Upper lobe of left lung (tissue), 4 donors: Measurements from ENCODE around the gene LRP5.

Experiments used
- EP300 ChIP-seq, 4 donors: sonication (generic); formaldehyde crosslinking; IDR thresholded peaks; one replicate each; pipeline ENCODE4 v1.5.1; 2017; ENCODE audit warnings: antibody characterized with exemption in 4 of 4, control low read depth in 2 of 4
- TF ChIP-seq, protein P1 (sequence below), 6 experiments: fragments of 450-650 bp in 4 of 6; fragments of 200-600 bp in 2 of 6; sonication (generic) in 2 of 6; IDR thresholded peaks; one replicate each; pipeline ENCODE4 v1.5.1; 2016 to 2019; ENCODE audit warnings: antibody characterized with exemption in 6 of 6

DNA sequence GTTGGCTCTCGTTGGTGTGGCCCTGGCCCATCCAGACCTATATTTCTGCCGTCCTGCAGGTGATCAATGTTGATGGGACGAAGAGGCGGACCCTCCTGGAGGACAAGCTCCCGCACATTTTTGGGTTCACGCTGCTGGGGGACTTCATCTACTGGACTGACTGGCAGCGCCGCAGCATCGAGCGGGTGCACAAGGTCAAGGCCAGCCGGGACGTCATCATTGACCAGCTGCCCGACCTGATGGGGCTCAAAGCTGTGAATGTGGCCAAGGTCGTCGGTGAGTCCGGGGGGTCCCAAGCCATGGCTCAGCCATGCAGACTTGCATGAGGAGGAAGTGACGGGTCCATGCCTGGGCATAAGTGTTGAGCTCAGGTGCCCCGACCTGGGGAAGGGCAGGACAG is 91.0 kb downstream of the LRP5 start:
- no peak for TF ChIP-seq EP300 (IDR thresholded peaks at IDR 0.05)
- TF ChIP-seq, protein P1, sequence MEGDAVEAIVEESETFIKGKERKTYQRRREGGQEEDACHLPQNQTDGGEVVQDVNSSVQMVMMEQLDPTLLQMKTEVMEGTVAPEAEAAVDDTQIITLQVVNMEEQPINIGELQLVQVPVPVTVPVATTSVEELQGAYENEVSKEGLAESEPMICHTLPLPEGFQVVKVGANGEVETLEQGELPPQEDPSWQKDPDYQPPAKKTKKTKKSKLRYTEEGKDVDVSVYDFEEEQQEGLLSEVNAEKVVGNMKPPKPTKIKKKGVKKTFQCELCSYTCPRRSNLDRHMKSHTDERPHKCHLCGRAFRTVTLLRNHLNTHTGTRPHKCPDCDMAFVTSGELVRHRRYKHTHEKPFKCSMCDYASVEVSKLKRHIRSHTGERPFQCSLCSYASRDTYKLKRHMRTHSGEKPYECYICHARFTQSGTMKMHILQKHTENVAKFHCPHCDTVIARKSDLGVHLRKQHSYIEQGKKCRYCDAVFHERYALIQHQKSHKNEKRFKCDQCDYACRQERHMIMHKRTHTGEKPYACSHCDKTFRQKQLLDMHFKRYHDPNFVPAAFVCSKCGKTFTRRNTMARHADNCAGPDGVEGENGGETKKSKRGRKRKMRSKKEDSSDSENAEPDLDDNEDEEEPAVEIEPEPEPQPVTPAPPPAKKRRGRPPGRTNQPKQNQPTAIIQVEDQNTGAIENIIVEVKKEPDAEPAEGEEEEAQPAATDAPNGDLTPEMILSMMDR (IDR thresholded peaks at IDR 0.05) = no peak
